Osteoblast (primary cell): Measurements from ENCODE around the gene KLK3. TPM values are rescaled to one million over a fixed set of nuclear protein-coding genes. Genes with fewer than 3 reads are reported as not detected.

Experiments
- DNase-seq: peaks from one replicate; pipeline ENCODE4 v3.0.0; 2011; ENCODE audit warnings: low spot score, mixed read lengths; ENCODE audit not compliant: insufficient read length; ENCODE audit errors: missing footprints
- H2AFZ ChIP-seq: 2 replicates; pipeline ENCODE4 v1.6.0; 2011; ENCODE audit warnings: mild to moderate bottlenecking, low read length
- H3K27ac ChIP-seq: 2 replicates; pipeline ENCODE4 v1.5.1; 2011; ENCODE audit warnings: mild to moderate bottlenecking, low read depth, low read length, moderate library complexity
- H3K27me3 ChIP-seq: 2 replicates; pipeline ENCODE4 v1.6.0; 2012; ENCODE audit warnings: mild to moderate bottlenecking, control low read depth, inconsistent platforms, low read length, moderate library complexity; ENCODE audit not compliant: insufficient read depth
- H3K36me3 ChIP-seq: 2 replicates; pipeline ENCODE4 v1.5.1; 2011; ENCODE audit warnings: mild to moderate bottlenecking, low read length, control low read depth, moderate library complexity; ENCODE audit not compliant: insufficient read depth
- H3K4me1 ChIP-seq: 2 replicates; pipeline ENCODE4 v1.5.1; 2011; ENCODE audit warnings: mild to moderate bottlenecking, low read length, control low read depth, moderate library complexity; ENCODE audit not compliant: insufficient read depth
- H3K4me2 ChIP-seq: 2 replicates; pipeline ENCODE4 v1.6.0; 2011; ENCODE audit warnings: mild to moderate bottlenecking, low read length; ENCODE audit not compliant: insufficient read depth
- H3K4me3 ChIP-seq: fragments of 200-600 bp; sonication (generic); 3 replicates; pipeline ENCODE4 v1.5.1; 2012; ENCODE audit warnings: mild to moderate bottlenecking, low read length, inconsistent platforms; ENCODE audit not compliant: insufficient read depth
- H3K79me2 ChIP-seq: 2 replicates; pipeline ENCODE4 v1.6.0; 2012; ENCODE audit warnings: mild to moderate bottlenecking, low read length, control low read depth, inconsistent platforms; ENCODE audit not compliant: insufficient read depth
- H3K9me3 ChIP-seq: 2 replicates; pipeline ENCODE4 v1.5.1; 2011; ENCODE audit warnings: low read depth, low read length, control low read depth
- H4K20me1 ChIP-seq: 2 replicates; pipeline ENCODE4 v1.6.0; 2012; ENCODE audit warnings: mild to moderate bottlenecking, low read length, control low read depth; ENCODE audit not compliant: insufficient read depth
- total RNA-seq: library from RNA; depleted of rRNA; stranded (reverse); fragments of >200 nt; gene quantifications from 2 replicates; pipeline ENCODE4 v1.2.3, GENCODE V29; 2012
- TF ChIP-seq, protein P1 (sequence below): IDR thresholded peaks from 2 replicates; pipeline ENCODE4 v1.5.1; 2011; ENCODE audit warnings: mild to moderate bottlenecking, low read depth, low read length, moderate library complexity; ENCODE audit errors: extremely low read depth

The KLK3 gene
- total RNA-seq, 1 donor = not detected

DNA sequence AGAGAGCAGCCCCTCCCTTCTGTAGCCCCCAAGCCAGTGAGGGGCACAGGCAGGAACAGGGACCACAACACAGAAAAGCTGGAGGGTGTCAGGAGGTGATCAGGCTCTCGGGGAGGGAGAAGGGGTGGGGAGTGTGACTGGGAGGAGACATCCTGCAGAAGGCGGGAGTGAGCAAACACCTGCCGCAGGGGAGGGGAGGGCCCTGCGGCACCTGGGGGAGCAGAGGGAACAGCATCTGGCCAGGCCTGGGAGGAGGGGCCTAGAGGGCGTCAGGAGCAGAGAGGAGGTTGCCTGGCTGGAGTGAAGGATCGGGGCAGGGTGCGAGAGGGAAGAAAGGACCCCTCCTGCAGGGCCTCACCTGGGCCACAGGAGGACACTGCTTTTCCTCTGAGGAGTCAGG, 4.2 kb downstream of the KLK3 start:
- no peak overlapping the region for H3K4me3 ChIP-seq
- no peak overlapping the region for H3K27ac ChIP-seq
- TF ChIP-seq, protein P1, sequence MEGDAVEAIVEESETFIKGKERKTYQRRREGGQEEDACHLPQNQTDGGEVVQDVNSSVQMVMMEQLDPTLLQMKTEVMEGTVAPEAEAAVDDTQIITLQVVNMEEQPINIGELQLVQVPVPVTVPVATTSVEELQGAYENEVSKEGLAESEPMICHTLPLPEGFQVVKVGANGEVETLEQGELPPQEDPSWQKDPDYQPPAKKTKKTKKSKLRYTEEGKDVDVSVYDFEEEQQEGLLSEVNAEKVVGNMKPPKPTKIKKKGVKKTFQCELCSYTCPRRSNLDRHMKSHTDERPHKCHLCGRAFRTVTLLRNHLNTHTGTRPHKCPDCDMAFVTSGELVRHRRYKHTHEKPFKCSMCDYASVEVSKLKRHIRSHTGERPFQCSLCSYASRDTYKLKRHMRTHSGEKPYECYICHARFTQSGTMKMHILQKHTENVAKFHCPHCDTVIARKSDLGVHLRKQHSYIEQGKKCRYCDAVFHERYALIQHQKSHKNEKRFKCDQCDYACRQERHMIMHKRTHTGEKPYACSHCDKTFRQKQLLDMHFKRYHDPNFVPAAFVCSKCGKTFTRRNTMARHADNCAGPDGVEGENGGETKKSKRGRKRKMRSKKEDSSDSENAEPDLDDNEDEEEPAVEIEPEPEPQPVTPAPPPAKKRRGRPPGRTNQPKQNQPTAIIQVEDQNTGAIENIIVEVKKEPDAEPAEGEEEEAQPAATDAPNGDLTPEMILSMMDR = no peak
- no peak overlapping the region for H2AFZ ChIP-seq
- no peak for DNase-seq
- H3K79me2 ChIP-seq = no peaks in the 10 kb centered on the region
- H3K27me3 ChIP-seq = peaks cover 3% of the 10 kb centered on the region
- no peaks in the 10 kb centered on the region for H3K9me3 ChIP-seq
- no peaks in the 10 kb centered on the region for H3K36me3 ChIP-seq
- no peaks in the 10 kb centered on the region for H3K4me1 ChIP-seq
- H4K20me1 ChIP-seq = no peaks in the 10 kb centered on the region
- no peak overlapping the region for H3K4me2 ChIP-seq

GRCh38 chr19:50859849-50860248, 5.1 kb downstream of the KLK3 start:
- peaks cover 7% of the 10 kb centered on the region for H3K27me3 ChIP-seq
- H3K36me3 ChIP-seq = no peaks in the 10 kb centered on the region
- H3K27ac ChIP-seq = no peak overlapping the region
- H3K4me2 ChIP-seq = no peak overlapping the region
- TF ChIP-seq, protein P1 = no peak
- no peaks in the 10 kb centered on the region for H4K20me1 ChIP-seq
- H3K4me3 ChIP-seq = no peak overlapping the region
- DNase-seq = no peak
- H2AFZ ChIP-seq = no peak overlapping the region
- no peaks in the 10 kb centered on the region for H3K79me2 ChIP-seq
- H3K4me1 ChIP-seq = no peaks in the 10 kb centered on the region
- no peaks in the 10 kb centered on the region for H3K9me3 ChIP-seq

- H3K4me3 ChIP-seq = no peak overlapping the region
- no peak for DNase-seq
- no peaks in the 10 kb centered on the region for H3K36me3 ChIP-seq
- no peak overlapping the region for H3K27ac ChIP-seq
- TF ChIP-seq, protein P1 = no peak
- no peaks in the 10 kb centered on the region for H3K4me1 ChIP-seq
- no peak overlapping the region for H3K4me2 ChIP-seq
- H2AFZ ChIP-seq = no peak overlapping the region
- no peaks in the 10 kb centered on the region for H4K20me1 ChIP-seq
- H3K9me3 ChIP-seq = no peaks in the 10 kb centered on the region
- H3K79me2 ChIP-seq = no peaks in the 10 kb centered on the region
- H3K27me3 ChIP-seq = peaks cover 9% of the 10 kb centered on the region
These were observed 6.3 kb downstream of the KLK3 start for GRCh38 chr19:50861010-50861409.

DNA sequence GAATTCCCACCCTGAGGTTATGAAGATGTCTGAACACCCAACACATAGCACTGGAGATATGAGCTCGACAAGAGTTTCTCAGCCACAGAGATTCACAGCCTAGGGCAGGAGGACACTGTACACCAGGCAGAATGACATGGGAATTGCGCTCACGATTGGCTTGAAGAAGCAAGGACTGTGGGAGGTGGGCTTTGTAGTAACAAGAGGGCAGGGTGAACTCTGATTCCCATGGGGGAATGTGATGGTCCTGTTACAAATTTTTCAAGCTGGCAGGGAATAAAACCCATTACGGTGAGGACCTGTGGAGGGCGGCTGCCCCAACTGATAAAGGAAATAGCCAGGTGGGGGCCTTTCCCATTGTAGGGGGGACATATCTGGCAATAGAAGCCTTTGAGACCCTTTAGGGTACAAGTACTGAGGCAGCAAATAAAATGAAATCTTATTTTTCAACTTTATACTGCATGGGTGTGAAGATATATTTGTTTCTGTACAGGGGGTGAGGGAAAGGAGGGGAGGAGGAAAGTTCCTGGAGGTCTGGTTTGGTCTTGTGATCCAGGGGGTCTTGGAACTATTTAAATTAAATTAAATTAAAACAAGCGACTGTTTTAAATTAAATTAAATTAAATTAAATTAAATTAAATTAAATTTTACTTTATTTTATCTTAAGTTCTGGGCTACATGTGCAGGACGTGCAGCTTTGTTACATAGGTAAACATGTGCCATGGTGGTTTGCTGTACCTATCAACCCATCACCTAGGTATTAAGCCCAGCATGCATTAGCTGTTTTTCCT, 7.0 kb downstream of the KLK3 start:
- H4K20me1 ChIP-seq = no peaks in the 10 kb centered on the region
- no peak overlapping the region for H3K4me2 ChIP-seq
- TF ChIP-seq, protein P1 = no peak
- H3K27ac ChIP-seq = no peak overlapping the region
- no peak overlapping the region for H2AFZ ChIP-seq
- no peaks in the 10 kb centered on the region for H3K36me3 ChIP-seq
- no peaks in the 10 kb centered on the region for H3K79me2 ChIP-seq
- H3K27me3 ChIP-seq = peaks cover 9% of the 10 kb centered on the region
- H3K4me1 ChIP-seq = no peaks in the 10 kb centered on the region
- H3K4me3 ChIP-seq = no peak overlapping the region
- H3K9me3 ChIP-seq = no peaks in the 10 kb centered on the region
- DNase-seq = no peak
